Measurements from ENCODE around the gene LRP2.
"Not testable (repeated sequence)": the region's sequence is repeated elsewhere in the genome, so short reads cannot be mapped to it uniquely, and the experiment has no call there.

LRP2 gene

GRCh38 chr2:169329688-169330554, 32.4 kb downstream of the LRP2 start:
- H3K4me2 ChIP-seq (ENCODE audit: insufficient read depth, low read length), result no peak overlapping the region
- no peaks in the 10 kb centered on the region for H3K9me3 ChIP-seq (ENCODE audit: insufficient read depth, low read length, severe bottlenecking)
- no peak overlapping the region for H3K9ac ChIP-seq (ENCODE audit: low read depth, low read length)
- no peak overlapping the region for H2AFZ ChIP-seq (ENCODE audit: low read depth, low read length)
- H3K4me1 ChIP-seq (ENCODE audit: insufficient read depth, low read length), result no peaks in the 10 kb centered on the region
- no peaks in the 10 kb centered on the region for H4K20me1 ChIP-seq (ENCODE audit: insufficient read depth, low read length)
- no peaks in the 10 kb centered on the region for H3K36me3 ChIP-seq (ENCODE audit: insufficient read depth, low read length)
- H3K4me3 ChIP-seq (ENCODE audit: low read depth in 1 of 2, low read length in 2 of 2), result no peak overlapping the region
- no peak overlapping the region for H3K27ac ChIP-seq (ENCODE audit: low read length)
- H3K27me3 ChIP-seq (ENCODE audit: insufficient read depth, low read length, poor library complexity), result peaks cover 5% of the 10 kb centered on the region
- ATAC-seq (ENCODE audit: insufficient read depth, low read depth) (no peak), DNase-seq (no peak)
- no peaks in the 10 kb centered on the region for H3K79me2 ChIP-seq (ENCODE audit: insufficient read depth, low read length)
- no peak for TF ChIP-seq EZH2 (IDR thresholded peaks at IDR 0.05; ENCODE audit: borderline replicate concordance, low read depth, low read length, severe bottlenecking)
- TF ChIP-seq, protein P1, sequence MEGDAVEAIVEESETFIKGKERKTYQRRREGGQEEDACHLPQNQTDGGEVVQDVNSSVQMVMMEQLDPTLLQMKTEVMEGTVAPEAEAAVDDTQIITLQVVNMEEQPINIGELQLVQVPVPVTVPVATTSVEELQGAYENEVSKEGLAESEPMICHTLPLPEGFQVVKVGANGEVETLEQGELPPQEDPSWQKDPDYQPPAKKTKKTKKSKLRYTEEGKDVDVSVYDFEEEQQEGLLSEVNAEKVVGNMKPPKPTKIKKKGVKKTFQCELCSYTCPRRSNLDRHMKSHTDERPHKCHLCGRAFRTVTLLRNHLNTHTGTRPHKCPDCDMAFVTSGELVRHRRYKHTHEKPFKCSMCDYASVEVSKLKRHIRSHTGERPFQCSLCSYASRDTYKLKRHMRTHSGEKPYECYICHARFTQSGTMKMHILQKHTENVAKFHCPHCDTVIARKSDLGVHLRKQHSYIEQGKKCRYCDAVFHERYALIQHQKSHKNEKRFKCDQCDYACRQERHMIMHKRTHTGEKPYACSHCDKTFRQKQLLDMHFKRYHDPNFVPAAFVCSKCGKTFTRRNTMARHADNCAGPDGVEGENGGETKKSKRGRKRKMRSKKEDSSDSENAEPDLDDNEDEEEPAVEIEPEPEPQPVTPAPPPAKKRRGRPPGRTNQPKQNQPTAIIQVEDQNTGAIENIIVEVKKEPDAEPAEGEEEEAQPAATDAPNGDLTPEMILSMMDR (IDR thresholded peaks at IDR 0.05; ENCODE audit: borderline replicate concordance, extremely low read depth, low read length, poor library complexity, severe bottlenecking), result no peak

DNA sequence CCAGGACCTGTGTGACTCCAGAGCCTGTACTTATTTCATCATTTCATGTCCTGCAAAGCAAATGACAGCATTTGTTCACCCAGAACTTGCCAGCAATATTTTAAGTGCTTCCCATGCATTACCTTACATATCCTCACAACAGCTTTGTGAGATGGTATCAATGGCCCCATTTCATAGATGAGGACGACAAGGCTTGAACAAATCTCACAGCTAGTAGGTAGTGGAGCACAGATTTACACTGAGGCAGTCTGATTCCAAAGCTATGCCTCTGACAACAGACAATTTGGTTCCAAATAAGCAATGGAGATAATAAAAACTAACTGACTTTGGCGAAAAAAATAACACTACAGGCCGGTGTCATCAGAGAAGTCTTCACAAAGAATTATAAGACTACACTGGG, 33.5 kb downstream of the LRP2 start:
- Histone ChIP-seq H3K9ac (ENCODE audit: low read depth, low read length) (no peak overlapping the region), H4K20me1 (ENCODE audit: insufficient read depth, low read length) (no peaks in the 10 kb centered on the region), H3K4me2 (ENCODE audit: insufficient read depth, low read length) (no peak overlapping the region), H3K79me2 (ENCODE audit: insufficient read depth, low read length) (no peaks in the 10 kb centered on the region), H3K9me3 (ENCODE audit: insufficient read depth, low read length, severe bottlenecking) (no peaks in the 10 kb centered on the region), H3K4me3 (ENCODE audit: low read depth in 1 of 2, low read length in 2 of 2) (no peak overlapping the region), H3K27me3 (ENCODE audit: insufficient read depth, low read length, poor library complexity) (peaks cover 5% of the 10 kb centered on the region), H3K27ac (ENCODE audit: low read length) (no peak overlapping the region), H3K36me3 (ENCODE audit: insufficient read depth, low read length) (no peaks in the 10 kb centered on the region), H3K4me1 (ENCODE audit: insufficient read depth, low read length) (no peaks in the 10 kb centered on the region), H2AFZ (ENCODE audit: low read depth, low read length) (no peak overlapping the region)
- TF ChIP-seq EZH2 (IDR thresholded peaks at IDR 0.05; ENCODE audit: borderline replicate concordance, low read depth, low read length, severe bottlenecking), result no peak
- TF ChIP-seq, protein P1 (IDR thresholded peaks at IDR 0.05; ENCODE audit: borderline replicate concordance, extremely low read depth, low read length, poor library complexity, severe bottlenecking), result no peak
- DNase-seq (no peak), ATAC-seq (ENCODE audit: insufficient read depth, low read depth) (no peak)

GRCh38 chr2:169327837-169328236, 34.5 kb downstream of the LRP2 start:
- H3K4me1 ChIP-seq (ENCODE audit: insufficient read depth, low read length); H3K36me3 ChIP-seq (ENCODE audit: insufficient read depth, low read length); H3K4me3 ChIP-seq (ENCODE audit: low read depth in 1 of 2, low read length in 2 of 2); H3K27me3 ChIP-seq (ENCODE audit: insufficient read depth, low read length, poor library complexity); H3K9me3 ChIP-seq (ENCODE audit: insufficient read depth, low read length, severe bottlenecking); DNase-seq; ATAC-seq (ENCODE audit: insufficient read depth, low read depth); H3K9ac ChIP-seq (ENCODE audit: low read depth, low read length); H3K79me2 ChIP-seq (ENCODE audit: insufficient read depth, low read length); H4K20me1 ChIP-seq (ENCODE audit: insufficient read depth, low read length); H3K27ac ChIP-seq (ENCODE audit: low read length); H3K4me2 ChIP-seq (ENCODE audit: insufficient read depth, low read length); H2AFZ ChIP-seq (ENCODE audit: low read depth, low read length): not testable (repeated sequence)

DNA sequence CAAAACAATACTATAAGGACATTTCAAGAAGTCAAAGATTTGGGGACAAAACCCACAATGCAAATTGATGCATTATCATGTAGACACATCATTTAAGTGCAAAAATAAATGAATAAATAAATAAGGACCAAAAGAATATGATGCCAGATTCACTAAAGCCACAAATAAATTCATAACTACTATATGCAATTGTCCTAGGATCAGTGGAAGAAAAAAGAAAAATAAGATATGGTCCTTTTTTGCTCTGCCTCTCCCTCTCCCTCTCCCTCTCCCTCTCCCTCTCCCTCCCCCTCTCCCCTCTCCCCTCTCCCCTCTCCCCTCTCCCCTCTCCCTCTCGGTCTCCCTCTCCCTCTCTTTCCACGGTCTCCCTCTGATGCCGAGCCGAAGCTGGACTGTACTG, 36.4 kb downstream of the LRP2 start:
- not testable (repeated sequence) for H3K4me3 ChIP-seq (ENCODE audit: low read depth in 1 of 2, low read length in 2 of 2); H3K27me3 ChIP-seq (ENCODE audit: insufficient read depth, low read length, poor library complexity); H3K36me3 ChIP-seq (ENCODE audit: insufficient read depth, low read length); H3K4me2 ChIP-seq (ENCODE audit: insufficient read depth, low read length); H3K9ac ChIP-seq (ENCODE audit: low read depth, low read length); H3K9me3 ChIP-seq (ENCODE audit: insufficient read depth, low read length, severe bottlenecking); H2AFZ ChIP-seq (ENCODE audit: low read depth, low read length); ATAC-seq (ENCODE audit: insufficient read depth, low read depth); H3K79me2 ChIP-seq (ENCODE audit: insufficient read depth, low read length); H3K4me1 ChIP-seq (ENCODE audit: insufficient read depth, low read length); H3K27ac ChIP-seq (ENCODE audit: low read length); DNase-seq; H4K20me1 ChIP-seq (ENCODE audit: insufficient read depth, low read length)

Measured in DND-41 (cell line).